ENCODE measurements around the gene TYK2.
"Not testable (repeated sequence)": the region's sequence is repeated elsewhere in the genome, so short reads cannot be mapped to it uniquely, and the experiment has no call there.

TYK2 gene

DNA sequence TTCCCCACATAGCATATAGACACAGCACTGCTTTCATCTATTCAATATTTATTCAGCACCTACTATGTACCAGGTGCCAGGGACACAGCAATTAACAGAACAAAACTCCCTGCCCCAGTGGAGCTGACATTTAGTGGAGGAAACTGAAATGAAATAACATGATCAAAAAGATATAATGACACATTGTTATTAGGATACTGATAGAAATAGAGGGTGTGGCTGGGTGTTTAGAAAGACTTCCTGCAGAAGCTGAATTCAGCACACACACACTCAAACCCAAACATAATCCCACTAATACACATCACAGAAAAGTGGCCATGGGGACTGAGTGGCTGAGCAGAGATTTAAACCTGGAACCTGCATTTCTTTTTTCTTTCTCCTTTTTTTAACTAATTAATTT lies 26.7 kb upstream of the TYK2 start:
- DNase-seq: no peak

DNA sequence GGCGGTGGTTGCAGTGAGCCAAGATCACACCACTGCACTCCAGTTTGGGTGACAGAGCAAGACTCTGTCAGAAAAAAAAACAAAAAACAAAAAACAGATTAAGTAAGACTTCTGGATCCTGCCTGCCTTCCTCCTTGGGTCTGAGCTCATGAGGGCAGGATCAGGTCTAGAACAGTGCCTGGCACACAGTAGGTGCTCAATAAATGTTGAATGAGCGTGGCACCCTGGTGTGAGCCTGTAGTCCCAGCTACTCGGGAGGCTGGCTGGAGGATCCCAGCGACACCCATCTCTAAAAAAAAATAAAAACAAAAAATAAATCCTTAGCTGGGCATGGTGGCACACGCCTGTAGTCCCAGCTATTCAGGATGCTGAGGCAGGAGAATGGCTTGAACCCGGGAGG lies 25.8 kb upstream of the TYK2 start:
- DNase-seq: no peak

DNA sequence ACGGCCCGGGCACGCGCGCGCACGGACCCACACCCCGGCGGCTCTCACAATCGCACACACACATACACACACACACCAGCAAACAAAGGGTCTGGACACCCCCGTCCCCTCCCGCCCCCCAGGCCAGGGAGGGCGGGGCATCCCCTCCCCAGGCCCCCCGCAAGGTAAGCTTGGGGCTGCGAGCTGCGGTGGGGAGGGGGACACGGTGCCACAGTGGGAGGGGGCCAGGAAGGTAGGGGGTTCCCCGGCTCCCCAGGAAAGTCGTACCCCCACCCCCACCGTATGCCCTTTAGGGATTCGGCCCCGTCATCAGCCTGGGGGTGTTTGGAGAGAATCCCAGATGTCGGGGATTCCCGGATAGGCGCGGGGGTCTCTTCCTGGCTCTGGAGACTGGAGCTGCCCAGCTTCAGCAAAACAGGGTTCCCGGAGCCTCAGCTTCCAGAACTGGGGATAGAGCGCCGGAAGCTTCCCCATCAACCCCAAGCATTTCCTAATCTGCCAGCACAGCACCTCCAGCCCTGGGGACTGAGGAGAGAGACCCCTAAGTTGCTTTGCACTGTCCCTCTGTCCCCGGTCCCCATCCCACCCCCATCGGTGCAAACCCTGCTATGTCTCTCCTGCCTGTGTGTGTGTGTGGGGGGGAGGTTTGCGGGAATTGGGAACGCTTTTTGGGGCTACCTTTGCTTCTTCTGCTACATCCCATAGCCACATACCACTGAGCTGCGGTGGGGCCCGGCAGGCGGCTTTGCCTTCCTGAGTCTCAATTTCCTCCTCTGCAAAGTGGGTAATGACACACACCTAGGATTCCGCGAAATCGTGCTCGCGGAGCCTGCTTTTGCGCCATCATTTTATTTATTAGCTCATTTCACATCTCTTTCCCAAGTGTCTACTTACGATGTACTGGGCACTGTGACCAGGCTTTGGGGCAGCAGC lies 24.8 kb upstream of the TYK2 start:
- DNase-seq: no peak

DNA sequence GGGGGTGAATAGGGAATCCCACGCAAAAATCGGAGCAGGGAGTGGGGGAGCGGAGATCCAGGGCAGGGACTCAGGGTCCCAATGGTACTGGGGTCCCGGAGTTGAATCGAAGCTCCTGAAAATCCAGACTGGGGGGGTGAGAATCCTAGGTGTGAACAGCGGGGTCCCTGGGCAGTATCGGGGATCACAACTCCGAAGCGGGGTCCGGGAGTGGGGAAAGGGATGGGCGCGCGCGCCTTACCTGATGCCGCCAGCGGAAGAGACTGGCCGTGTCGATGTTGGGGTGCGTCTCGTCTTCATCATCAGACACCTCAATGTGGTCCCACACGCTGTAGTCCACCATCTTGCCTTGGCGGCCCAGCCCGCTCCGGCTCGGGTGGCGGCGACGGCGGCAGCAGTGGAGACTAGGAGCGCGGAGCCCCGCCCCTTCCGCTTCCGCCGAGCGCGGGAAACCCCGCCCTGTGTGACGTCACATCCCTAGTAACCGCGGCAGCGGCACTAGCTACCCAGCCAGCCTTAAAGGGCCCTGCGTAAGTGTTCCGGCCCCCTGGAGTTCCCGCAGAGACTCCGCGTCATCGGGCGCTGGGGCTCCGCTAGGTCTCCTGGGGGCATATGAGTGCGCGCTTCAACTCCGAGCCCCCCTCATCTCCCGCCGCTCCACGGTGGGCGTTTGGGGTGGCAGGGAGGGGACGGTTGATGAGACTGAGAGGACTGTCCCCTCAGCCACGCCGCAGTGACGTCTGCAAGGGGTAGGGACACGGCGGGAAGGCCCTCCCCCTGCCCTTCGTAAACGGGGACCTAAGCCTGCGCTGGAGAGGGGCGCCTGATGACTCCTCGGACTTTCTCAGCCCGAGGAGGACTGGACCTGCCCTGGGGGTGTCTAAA lies 23.0 kb upstream of the TYK2 start, which contains the start of gene CDC37:
Gene CDC37 (minus strand): TSS at position 406 of the 885 bp plus-strand sequence. CDS start 63 bp downstream, at position 343.
- peak; percentile 100 for DNase-seq

DNA sequence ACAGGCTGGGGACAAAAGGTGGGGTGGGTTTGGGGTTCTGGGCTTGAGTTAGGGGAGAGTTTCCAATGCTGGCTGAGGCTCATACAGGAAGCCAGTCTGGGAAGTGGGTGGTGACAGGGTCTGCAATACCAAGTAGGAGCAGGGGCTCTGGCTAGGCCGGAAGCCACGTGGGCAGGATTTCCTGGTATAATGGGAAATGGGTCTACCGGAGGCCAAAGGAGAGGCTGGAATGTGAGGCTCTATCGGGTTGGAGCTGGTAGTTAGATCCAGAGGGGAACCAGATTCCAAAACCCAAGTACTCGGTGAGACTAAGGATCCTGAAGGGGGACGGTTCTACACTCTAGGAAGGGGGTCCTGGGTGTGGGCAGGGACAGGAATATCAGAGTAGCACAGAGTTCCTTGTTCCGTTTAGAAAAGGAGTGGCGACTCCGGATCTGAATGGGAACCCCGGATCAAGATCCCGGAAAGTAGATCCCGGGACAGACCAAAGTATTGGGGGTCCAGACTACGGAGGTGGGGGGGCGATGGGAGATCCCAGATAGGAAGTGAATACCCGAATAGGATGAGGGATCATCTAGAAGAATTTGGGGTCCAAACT lies 22.2 kb upstream of the TYK2 start:
- peak; percentile 69 for DNase-seq

DNA sequence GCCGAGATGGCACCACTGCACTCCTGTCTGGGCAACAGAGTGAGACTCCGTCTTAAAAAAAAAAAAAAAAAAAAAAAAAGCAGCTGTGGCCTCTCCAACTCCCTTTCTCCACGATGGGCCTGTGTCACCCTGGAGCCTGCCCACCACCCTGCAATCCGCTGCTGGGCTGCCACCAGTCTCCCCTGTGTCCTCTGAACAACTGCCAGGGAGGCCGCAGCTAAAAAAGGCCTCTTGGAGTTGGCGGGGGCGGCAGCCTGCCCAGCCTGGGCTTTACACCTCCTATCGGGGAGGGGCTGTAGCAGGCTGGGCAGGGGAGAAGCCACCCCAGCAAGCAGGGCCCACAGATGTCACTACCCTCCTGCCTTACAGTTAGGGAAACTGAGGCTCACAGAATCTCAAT lies 19.5 kb upstream of the TYK2 start:
- no peak for DNase-seq

DNA sequence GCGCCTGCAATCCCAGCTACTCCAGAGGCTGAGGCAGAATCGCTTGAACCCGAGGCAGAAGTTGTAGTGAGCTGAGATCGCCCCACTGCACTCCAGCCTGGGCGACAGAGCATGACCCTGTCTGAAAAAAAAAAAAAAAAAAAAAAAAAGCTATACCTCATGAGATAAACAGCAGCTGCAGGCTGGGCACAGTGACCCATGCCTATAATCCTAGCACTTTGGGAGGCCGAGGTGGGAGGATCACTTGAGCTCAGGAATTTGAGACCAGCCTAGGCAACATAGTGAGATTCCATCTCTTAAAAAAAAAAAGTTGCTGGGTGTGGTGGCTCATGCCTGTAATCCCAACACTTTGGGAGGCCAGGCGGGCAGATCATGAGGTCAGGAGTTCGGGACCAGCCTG lies 19.0 kb upstream of the TYK2 start:
- DNase-seq: not testable (repeated sequence)

DNA sequence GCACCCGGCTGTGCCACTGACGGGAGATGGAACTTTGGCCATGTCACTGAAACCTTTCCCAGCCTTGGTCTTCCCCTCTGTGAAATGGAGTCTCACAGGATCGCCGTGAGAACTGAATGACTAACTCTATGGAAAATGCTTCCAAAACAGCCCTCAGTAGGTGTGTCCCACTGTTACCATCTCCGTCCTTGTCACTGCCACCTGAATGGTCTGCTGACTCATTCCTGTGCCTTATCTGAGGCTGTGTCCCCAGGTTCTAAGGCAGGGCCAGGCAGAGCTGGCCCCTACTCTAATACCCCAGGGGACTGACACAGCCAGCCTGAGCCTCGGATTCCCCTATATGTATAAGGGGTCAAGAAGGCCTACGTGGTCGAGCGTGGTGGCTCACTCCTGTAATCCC lies 18.4 kb upstream of the TYK2 start:
- no peak for DNase-seq

DNA sequence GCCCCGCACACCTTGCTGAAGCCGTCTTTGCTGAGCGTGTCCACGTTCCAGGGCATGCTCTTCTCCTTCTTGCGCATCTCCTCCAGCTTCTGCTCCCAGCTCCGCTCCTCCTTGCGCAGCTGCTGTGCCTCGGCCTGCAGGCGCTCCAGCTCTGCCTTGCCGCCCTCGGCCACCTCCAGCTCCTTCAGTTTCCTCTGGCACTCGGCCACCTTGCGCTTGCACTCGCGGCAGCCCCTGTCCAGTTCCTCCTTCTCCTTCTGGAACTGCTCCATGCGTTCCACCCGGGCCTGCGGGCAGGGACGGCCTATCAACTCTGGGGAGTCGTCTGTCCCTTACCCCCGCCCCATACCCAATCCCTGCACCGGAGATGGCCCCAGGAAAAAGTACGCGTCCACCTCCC lies 15.5 kb upstream of the TYK2 start:
- no peak for DNase-seq

DNA sequence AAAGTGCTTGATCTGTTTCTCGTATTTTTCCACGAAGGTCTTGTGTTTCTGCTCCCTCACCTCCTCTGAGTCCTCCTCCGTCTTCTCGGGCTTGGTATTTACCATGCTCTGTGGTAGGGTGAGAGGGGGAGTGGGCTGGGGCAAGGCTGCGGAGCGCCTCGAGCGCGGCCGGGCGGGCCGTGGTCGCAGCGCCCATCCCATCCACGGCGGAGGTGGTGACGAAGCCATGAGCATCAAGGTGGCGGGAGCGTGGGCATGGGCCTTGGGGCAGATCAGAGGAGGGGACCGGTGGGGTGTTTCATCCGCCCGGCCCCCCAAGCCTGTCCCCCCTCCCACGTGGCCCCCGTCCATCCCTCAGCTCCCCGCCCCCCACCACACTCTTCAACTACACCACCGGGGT lies 15.1 kb upstream of the TYK2 start:
- no peak for DNase-seq

DNA sequence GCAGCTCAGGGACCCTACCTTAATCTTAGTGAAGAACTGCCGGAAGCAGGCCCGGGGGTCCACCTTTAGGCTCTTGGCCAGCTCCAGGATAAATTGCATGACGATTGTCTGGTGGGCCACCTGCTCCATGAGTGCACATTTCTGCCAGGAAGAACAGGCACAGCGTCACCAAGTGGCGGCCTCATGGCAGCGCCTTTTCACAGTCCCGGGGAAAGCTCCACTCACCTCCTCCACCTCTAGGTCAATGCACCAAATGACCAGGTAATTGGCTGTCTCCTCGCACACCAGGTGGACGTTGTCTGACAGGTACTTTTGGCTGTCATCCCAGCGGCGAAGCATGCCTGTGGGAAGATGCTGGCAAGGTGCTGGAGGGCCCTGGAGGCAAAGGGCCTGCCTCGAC lies 14.6 kb upstream of the TYK2 start:
- no peak for DNase-seq

DNA sequence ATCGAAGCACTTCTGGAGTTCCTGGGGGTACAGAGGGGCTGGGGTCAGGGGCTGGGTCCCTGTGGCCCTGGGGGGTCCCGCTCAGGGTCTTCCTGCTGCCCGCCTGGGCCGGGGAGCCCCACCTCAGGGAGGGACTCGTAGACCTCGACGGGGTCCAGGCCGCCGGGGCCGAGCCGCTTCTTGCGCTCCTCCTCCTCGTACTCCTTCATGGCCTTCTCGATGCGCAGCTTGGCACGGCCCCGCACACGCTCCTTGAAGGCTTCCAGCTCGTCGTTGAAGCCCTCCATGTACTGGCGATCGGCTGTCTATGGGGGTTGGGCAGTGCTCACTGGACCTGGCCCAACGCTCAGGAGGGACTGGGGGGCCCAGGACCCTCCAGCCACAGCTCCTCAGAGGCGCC lies 12.8 kb upstream of the TYK2 start:
- no peak for DNase-seq

DNA sequence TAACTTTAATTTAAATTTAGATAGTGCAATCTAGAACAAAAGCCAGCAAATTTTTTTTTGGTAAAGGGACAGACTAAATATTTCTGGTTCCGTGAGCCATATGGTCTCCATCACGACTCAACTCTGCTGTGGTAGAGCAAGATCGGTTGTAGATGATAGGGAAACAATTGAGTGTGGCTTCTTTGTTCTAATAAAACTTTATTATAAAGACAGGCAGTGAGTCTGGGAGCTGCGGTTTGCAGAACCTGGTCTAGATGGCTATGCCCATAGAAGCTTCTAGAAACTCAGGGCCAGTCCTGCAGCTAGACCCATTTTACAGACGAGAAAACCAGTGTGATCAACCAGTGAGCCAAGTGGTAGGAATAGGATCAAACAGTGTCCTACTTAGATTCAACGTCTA lies 11.7 kb upstream of the TYK2 start:
- no peak for DNase-seq

DNA sequence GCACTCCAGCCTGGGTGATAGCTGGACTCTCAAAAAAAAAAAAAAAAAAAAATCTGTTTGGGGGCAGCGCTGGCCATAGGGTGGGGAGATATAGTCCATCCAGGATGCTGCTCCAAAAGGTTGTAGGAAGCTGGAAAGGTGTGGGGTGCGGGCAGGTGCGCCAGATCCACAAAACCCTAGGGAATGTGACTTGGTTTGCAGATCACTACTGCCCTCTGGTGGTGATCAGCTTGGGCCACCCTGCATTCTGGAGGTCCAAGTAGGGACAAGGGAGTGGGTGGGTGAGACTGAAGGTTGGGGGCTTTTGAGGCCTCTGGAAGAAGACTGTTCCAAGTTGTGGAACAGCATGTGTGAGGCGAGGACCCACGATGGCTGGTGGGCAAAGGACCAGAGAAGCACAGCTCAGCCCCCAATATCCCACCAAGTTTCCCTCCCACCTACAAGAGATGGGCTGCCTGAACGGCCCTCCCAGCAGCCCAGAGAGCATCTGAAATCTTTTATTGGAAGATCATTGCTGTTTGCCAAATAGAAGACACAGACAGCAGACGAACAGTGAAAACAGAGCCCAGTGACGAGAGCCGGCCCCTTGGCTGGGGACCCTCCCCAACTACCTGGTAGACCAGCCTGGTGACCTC lies 10.4 kb upstream of the TYK2 start:
- DNase-seq: peak; percentile 93

DNA sequence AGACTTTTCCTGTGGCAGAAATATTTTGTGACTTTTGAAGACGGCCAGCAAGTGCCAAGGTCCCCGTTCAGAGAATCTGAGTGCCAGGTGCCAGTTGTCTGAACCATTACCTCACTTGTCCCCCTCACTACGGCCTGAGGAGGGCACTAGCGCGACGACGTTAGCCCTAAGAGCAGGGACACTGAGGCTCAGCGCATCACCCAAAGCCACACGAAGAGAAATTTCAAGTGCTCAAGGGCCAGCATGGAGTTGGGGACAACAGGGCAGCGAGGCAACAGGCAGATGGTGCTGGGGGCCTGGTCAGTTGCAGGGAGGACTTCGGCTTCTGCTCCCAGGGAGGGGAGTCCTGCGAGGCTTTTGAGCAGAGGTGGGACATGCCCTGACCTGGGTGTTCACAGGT lies 9.5 kb upstream of the TYK2 start:
- peak; percentile 56 for DNase-seq

DNA sequence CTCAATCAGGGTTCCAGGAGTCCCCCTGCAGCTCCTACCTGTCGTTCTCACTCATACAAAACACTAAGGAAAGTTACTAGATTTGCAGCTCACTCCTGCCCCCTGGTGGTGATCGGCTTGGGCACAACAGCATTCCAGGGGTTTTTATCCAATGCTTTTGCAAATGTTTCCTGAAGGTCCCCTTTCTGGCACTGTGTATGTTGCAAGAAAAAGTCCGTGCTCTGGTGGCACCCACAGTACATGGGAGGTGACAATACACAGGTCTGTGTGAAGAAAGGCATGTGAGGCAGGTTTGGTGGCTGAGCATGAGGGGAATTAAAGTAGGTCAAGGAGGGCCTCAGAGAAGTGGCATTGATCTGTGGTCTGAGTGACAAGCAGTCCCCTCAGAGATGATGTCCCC lies 8.6 kb upstream of the TYK2 start:
- peak; percentile 99 for DNase-seq

DNA sequence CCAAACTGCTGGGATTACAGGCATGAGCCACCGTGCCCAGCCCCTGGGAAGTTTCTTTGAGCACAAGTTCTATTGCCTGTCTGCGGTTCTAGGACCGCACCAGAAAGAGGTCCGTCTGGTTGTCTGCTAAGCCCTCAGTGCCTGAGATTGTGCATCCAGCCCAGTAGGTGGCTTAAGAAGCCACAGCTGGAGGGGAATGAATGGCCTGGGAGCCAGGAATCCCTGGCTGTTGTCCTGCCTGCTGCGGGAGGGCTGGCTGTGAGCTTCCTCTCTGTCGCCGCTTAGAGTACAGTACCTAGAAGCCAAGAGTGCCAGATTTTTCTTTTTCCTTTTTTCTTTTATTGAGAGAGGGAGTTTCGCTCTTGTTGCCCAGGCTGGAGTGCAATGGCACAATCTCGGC lies 4.2 kb upstream of the TYK2 start:
- no peak for DNase-seq

DNA sequence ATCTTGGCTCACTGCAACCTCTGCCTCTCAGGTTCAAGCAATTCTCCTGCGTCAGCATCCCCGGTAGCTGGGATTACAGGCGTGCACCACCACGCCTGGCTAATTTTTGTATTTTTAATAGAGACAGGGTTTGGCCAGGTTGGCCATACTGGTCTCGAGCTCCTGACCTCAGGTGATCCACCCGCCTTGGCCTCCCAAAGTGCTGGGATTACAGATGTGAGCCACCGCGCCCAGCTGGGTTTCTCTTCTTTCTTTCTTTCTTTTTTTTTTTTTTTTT lies 2.8 kb upstream of the TYK2 start:
- not testable (repeated sequence) for DNase-seq

DNA sequence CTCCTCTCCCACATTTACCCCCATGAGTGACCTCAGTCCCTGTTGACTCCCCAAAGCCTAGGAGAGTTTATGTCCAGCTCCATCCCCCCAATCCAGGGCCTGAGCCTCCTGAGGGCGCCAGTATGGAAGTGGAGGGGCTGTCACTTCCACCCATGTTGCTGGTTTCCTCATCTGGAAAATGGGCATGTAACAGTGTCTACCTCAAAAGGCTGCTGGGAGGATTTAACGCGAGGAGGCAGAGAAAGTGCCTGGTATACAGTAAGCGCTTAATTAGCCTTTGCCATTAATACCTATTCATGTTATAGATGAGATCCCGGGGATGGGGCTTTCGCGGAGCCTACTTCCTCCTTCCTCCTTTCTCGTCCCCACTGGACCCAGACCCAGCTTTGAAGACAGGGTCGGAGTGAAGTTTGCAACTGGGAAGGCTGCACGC lies 476 bp downstream of the TYK2 start:
- no peak for DNase-seq

DNA sequence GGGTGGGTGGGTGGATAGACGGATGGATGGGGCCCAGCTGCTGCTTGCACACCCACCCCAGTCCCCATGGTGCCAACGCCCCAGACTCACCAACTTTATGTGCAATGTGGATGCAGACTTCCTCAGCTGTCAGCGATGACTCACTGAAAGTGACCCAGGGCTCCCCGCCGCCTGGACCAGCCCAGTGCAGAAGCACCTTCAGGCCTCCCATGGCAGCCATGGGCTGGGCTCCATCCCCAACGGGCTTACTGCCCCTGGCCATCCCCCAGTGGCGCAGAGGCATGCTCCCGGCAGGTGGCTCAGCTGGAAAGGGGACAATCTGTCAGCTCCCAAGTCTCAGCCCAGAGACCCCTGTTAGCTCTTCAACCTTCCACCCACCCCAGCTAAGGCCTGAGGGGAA lies 2.2 kb downstream of the TYK2 start:
- no peak for DNase-seq

DNA sequence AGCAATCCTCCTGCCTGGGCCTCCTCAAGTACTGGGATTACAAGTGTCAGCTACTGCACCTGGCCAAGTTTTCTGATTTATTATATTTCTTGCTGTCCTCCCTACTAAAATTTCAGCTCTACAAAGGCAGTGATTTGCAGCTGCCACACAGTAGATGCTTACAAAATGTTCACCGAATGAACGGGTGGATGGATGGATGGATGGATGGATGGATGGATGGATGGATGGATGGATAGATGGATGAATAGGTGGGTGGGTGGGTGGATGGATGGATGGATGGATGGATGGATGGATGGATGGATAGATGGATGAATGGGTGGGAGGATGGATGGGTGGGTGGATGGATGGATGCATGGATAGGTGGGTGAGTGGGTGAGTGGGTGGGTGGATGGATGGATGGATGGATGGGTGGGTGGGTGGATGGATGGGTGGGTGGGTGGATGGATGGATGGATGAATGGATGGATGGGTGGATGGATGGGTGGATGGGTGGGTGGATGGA lies 3.2 kb downstream of the TYK2 start:
- DNase-seq: not testable (repeated sequence)

DNA sequence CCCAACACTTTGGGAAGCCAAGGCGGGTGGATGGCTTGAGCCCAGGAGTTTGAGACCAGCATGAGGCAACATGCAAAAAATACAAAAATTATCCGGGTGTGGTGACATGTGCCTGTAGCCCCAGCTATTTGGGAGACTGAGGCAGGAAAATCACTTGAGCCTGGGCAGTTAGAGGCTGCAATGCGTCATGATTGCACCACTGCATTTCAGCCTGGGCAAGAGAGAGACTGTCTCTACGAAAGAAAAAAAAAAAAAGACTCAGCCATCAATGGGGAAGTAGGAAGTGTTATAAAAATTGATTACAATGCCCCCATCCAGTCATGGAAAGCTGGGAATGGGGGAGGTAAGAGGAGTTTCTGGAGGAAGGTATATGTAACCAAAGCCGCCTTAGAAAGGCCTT lies 5.4 kb downstream of the TYK2 start:
- DNase-seq: no peak

DNA sequence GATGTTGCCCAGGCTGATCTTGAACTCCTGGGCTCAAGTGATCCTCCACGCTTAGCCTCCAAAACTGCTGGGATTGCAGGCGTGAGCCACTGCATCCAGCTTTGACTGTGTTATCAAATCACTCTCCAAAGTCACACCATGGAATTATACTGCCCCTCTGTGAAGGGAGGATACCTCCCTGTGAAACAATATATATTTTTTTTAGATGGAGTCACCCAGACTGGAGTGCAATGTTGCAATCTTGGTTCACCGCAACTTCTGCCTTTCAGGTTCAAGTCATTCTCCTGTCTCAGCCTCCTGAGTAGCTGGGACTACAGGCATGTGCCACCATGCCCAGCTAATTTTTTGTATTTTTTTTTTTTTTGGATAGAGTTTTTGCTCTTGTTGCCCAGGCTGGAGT lies 7.7 kb downstream of the TYK2 start:
- no peak for DNase-seq
